ENCODE data around the gene HNRNPL. TPM values are rescaled to one million over a fixed set of nuclear protein-coding genes. Genes with fewer than 3 reads are reported as not detected.

Gene HNRNPL
- total RNA-seq, 1 experiment from 2014 or later: 710 TPM

GRCh38 chr19:38841180-38841766, 8.5 kb downstream of the HNRNPL start:
- no peak overlapping the region for H2AK5ac ChIP-seq (ENCODE audit: insufficient read length, low read length)
- no peak overlapping the region for H2BK12ac ChIP-seq (ENCODE audit: insufficient read length, low read depth, low read length)
- no peaks in the 10 kb centered on the region for H3K23me2 ChIP-seq (ENCODE audit: insufficient read length, low read depth, low read length, poor library complexity, severe bottlenecking)
- no peaks in the 10 kb centered on the region; a peak in 1 of 5 replicates for H3K9me3 Mint-ChIP-seq
- no peak overlapping the region for H3K9ac ChIP-seq (ENCODE audit: extremely low read depth, insufficient read length, low read length)
- peaks cover 2% of the 10 kb centered on the region; the same call in 1 of the 2 replicates for H3K27me3 Mint-ChIP-seq (ENCODE audit: low read depth)
- H3K4me1 Mint-ChIP-seq: peaks cover 6 to 9% of the 10 kb centered on the region in 2 experiments; a peak in 3 of 4 replicates
- H3K27ac ChIP-seq (ENCODE audit: insufficient read length, low read depth, low read length): no peak overlapping the region
- no peak overlapping the region for H2BK120ac ChIP-seq (ENCODE audit: low read depth, low read length, poor library complexity, severe bottlenecking)
- H3K14ac ChIP-seq (ENCODE audit: insufficient read depth, low read length): no peak overlapping the region
- H2BK20ac ChIP-seq (ENCODE audit: low read depth, low read length, poor library complexity, severe bottlenecking): no peak overlapping the region
- no peak overlapping the region for H4K8ac ChIP-seq (replicated peaks; ENCODE audit: insufficient read length, low read depth, low read length)
- no peak overlapping the region for H3K4me2 ChIP-seq (ENCODE audit: insufficient read depth, insufficient read length, low read length)
- TF ChIP-seq CTCF (conservative IDR thresholded peaks at IDR 0.05): no peak
- H3K18ac ChIP-seq (ENCODE audit: insufficient read length, low read depth, low read length): no peak overlapping the region
- no peak overlapping the region for H2BK15ac ChIP-seq (ENCODE audit: low read depth, low read length)
- H3K56ac ChIP-seq (ENCODE audit: insufficient read length, low read depth, low read length): no peak overlapping the region
- no peaks in the 10 kb centered on the region for H3K4me1 ChIP-seq (ENCODE audit: insufficient read depth, low read length)
- no peak overlapping the region for H4K5ac ChIP-seq (ENCODE audit: insufficient read length, low read depth, low read length)
- peaks cover 5% of the 10 kb centered on the region for H3K79me1 ChIP-seq (ENCODE audit: insufficient read depth, low read depth, low read length, poor library complexity, severe bottlenecking)
- no peaks in the 10 kb centered on the region for H3K9me3 ChIP-seq (ENCODE audit: control insufficient read depth, low read depth, low read length)
- H3K4me3 Mint-ChIP-seq: no peak overlapping the region; a peak in 1 of 5 replicates
- H3K27me3 ChIP-seq (ENCODE audit: insufficient read depth, low read length): no peaks in the 10 kb centered on the region
- DNase-seq: no peak
- no CpG with 5 or more reads among the region's 12 CpGs for WGBS (ENCODE audit: extremely low coverage, insufficient read length, low lambda C conversion rate)
- H3K27ac Mint-ChIP-seq: peak overlapping the region in 2 of 3 experiments; percentile 71 to 82; a peak in 4 of 7 replicates
- no peak overlapping the region for H3K4ac ChIP-seq (ENCODE audit: low read depth, low read length)
- no peak overlapping the region for H2AFZ ChIP-seq (ENCODE audit: low read length)
- no peak overlapping the region for H4K91ac ChIP-seq (ENCODE audit: insufficient read length, low read depth, low read length)
- H2BK5ac ChIP-seq (ENCODE audit: insufficient read length, low read length): no peak overlapping the region
- peaks cover 2% of the 10 kb centered on the region; the same call in 1 of the 2 replicates for H3K79me2 ChIP-seq (ENCODE audit: insufficient read depth, low read length)
- peaks cover 92 to 100% (median 99%) of the 10 kb centered on the region in 3 experiments for H3K36me3 Mint-ChIP-seq (ENCODE audit: insufficient read depth in 1 of 3, low read depth in 3 of 3)
- H3T11ph ChIP-seq (ENCODE audit: low read length): no peak overlapping the region
- no peak overlapping the region for H3K23ac ChIP-seq (ENCODE audit: insufficient read length, low read depth, low read length)
- H4K20me1 ChIP-seq (ENCODE audit: control insufficient read depth, insufficient read depth, insufficient read length): peaks cover 2% of the 10 kb centered on the region
